Fibroblast of the aortic adventitia (primary cell): ENCODE measurements around the gene CLEC19A. TPM values are rescaled to one million over a fixed set of nuclear protein-coding genes. Genes with fewer than 3 reads are reported as not detected.
A peak's percentile ranks its signal among the peaks of the same experiment; 100 is the strongest.

Source experiments
- DNase-seq: peaks from one replicate; pipeline ENCODE4 v3.0.0-alpha.2; 2010; ENCODE audit warnings: low read depth
- H3K4me3 ChIP-seq: 2 replicates; pipeline ENCODE4 v1.5.1; 2011; ENCODE audit warnings: low read depth, mild to moderate bottlenecking, control low read depth, low read length, moderate library complexity
- total RNA-seq: library from RNA; depleted of rRNA; stranded (reverse); fragments of >200 nt; gene quantifications from 2 replicates; pipeline ENCODE4 v1.2.3, GENCODE V29; 2012; ENCODE audit warnings: low replicate concordance
- TF ChIP-seq, protein P1 (sequence below): IDR thresholded peaks from 2 replicates; pipeline ENCODE4 v1.5.1; 2011; ENCODE audit warnings: mild to moderate bottlenecking, low read length, control low read depth, inconsistent platforms; ENCODE audit not compliant: insufficient read depth

CLEC19A gene
- total RNA-seq, 1 donor = not detected

DNA sequence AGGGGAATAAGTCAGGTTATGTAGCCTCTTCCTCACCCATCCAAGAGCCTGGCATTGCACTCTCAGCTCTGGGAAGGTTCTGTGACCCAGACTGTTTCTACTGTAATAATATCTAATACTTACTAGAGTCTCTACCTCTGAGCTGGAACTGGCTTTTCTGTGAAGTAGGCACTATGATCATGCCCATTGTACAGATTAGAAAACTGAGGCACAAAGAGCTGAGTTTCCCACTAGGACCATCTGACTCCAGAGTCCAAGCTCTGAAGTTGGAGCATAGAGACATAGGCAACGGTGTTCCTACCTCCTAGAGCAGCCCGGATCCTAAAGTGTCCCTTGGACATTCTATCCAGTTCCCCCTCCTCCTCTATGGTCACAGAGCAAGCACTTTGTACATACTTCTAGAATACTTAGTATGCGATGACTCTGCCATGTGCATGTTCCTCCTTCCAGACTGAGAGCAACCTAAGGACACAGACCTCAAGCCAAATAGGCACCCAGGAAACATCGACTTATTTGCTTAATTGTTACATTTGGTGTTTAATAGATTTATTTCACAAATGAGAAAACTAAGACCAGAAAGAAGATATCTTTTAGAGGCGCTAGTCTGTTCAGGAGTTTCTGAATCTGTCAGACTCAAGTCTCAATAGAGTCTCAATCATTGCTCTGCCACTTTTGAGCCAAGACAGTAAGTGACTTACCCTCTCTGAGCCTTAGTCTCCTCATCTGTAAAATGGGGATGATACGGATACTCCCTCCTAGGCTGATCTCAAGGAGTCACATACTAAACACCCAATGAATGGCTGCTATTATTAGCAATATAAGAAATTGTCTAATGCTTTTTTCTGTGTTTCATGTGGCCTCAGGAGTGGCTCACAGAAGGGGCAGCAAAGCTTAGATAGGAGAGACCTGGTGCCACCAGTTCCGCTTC is 3.6 kb downstream of the CLEC19A start:
- TF ChIP-seq, protein P1, sequence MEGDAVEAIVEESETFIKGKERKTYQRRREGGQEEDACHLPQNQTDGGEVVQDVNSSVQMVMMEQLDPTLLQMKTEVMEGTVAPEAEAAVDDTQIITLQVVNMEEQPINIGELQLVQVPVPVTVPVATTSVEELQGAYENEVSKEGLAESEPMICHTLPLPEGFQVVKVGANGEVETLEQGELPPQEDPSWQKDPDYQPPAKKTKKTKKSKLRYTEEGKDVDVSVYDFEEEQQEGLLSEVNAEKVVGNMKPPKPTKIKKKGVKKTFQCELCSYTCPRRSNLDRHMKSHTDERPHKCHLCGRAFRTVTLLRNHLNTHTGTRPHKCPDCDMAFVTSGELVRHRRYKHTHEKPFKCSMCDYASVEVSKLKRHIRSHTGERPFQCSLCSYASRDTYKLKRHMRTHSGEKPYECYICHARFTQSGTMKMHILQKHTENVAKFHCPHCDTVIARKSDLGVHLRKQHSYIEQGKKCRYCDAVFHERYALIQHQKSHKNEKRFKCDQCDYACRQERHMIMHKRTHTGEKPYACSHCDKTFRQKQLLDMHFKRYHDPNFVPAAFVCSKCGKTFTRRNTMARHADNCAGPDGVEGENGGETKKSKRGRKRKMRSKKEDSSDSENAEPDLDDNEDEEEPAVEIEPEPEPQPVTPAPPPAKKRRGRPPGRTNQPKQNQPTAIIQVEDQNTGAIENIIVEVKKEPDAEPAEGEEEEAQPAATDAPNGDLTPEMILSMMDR = no peak
- DNase-seq = no peak
- no peak overlapping the region for H3K4me3 ChIP-seq

DNA sequence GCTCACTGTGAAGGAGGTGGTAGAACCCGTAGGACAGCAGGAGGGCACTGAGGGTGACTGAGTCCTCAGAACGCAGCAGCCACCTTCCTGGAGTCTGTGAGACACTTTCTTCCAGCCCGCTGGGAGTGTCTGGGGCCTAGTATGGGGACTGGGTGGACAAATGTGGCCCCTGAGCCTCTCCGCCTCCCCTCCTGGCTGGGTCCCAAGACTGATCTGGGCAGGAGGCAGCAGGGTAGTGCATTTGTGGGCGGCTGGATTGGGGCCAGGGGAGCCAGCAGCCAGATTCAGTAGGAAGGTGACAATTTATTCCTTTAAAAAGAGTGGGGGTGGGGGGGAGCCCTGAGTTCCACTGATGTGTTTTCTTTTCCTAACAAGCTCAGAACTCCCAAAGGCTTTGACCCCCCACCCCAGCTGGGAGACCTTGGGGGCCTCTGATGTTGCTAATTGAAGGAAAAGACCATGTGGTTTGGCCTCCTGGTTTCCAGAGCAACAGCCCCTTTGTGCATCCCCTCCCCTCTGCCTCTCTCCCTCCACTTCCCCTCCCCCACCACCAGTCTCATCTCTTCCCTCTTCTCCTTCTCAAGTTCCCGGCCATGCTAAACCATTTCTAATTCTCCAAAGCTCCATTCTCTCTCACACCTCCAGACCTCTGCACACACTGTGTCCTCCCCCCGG is 4.4 kb downstream of the CLEC19A start:
- TF ChIP-seq, protein P1 = no peak
- no peak overlapping the region for H3K4me3 ChIP-seq
- DNase-seq = no peak

DNA sequence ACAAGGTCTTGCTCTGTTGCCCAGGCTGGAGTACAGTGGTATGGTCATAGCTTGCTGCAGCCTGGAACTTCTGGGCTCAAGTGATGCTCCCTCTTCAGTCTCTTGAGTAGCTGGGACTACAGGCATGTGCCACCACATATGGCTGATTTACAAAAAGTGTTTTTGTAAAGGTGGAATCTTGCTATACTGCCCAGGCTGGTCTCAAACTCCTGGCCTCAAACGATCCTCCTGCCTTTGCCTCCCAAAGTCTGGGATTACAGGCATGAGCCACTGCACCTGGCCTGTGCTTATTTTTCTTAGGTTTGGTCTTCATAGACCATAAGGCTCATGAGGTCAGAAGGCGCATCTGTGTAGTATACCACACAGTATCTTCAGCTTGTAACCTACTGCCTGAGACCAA is 5.3 kb downstream of the CLEC19A start:
- H3K4me3 ChIP-seq = no peak overlapping the region
- no peak for DNase-seq
- TF ChIP-seq, protein P1 = no peak

DNA sequence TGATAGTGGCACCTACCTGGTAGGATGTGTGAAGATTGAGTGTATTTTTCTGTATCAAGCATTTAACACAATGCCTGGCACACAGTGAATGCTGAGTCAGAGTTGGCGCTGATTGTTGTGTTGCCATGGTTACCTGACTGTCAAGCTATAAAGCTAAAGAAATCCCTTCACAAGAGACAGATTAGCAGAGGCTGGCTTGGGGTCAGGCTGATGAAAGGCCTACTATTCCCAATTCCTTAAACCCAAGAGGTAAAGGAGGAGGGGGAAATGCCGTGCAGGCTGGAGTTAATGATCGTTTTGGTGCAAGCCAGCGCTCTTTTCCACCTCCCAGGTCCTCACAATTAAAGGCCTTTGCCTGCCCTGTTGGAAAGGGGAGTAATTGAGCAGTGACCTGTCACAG is 5.9 kb downstream of the CLEC19A start:
- TF ChIP-seq, protein P1 = no peak
- no peak overlapping the region for H3K4me3 ChIP-seq
- DNase-seq = peak; percentile 2

DNA sequence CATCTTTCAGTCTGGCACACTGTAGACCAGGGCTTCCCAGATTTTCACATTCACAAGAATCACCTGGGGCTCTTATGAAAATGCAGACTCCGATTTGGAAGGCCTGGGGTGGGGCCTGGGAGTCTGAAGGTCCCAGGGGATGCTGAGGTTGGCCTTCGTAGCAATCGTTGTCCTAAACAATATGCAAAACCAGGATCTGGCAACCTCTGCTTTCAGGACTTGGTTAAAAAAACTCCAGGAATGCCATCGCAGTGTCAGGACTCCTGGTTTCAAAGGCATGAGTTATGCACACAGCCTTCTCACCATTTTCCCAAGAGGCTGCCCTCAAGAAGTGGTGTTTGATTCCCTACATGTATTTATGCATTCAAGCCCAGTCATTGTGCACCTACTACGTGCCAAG is 6.7 kb downstream of the CLEC19A start:
- H3K4me3 ChIP-seq = no peak overlapping the region

DNA sequence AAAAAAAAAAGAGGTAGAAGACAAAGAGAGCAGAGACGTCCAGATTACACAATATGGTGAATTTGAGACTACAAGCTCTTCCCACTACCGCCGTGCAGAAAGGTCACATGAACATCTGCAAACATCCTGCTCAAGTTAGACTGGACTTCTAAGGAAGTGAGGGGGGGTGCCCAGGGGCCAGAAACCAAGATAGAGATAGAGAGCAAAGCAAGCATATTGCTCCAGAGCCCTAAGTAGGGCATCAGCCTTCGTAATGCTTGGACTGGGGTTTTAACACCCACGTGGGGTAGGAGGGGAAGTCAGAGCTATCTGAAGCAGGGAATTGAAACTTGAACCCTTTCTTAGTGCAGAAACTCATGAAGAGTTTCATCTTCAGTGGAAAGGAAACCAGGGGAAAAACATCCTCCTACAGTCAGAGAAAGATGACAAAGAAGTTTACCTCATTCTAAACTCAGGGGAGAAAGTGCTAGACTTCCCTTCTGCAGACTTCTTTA is 8.7 kb downstream of the CLEC19A start:
- DNase-seq = no peak
- no peak overlapping the region for H3K4me3 ChIP-seq
- TF ChIP-seq, protein P1 = no peak

More for the DNA sequence above, 6.7 kb downstream of the CLEC19A start:
- DNase-seq = no peak
- TF ChIP-seq, protein P1 = no peak
